C4-2B (cell line): Measurements from ENCODE around the gene CRYGB.

ENCODE experiments used
- ZFX ChIP-seq: fragments of 450-650 bp; IDR thresholded peaks from 2 replicates; pipeline ENCODE4 v1.6.1; 2017
- TF ChIP-seq, protein P1 (sequence below): fragments of 450-650 bp; conservative IDR thresholded peaks from 2 replicates; pipeline ENCODE4 v1.5.1; 2017; ENCODE audit warnings: mild to moderate bottlenecking

DNA sequence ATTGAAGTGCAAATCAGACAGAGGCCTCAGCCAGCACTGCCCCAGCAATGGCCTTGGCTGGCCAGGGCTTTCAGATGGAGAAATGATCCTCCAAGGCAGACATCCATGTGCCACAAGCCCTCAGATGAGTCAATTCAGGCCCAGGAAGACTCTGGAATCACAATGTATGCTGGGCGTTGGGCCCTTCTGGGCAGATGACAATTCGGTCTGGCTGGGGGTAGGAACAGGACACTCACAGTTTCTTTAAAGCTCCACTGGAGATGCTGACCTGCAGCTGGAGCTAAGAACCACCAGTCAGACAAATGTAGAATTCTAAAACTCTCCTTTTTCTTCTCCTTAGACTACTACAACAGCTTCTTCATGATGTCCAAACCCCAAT lies 9.3 kb downstream of the CRYGB start:
- TF ChIP-seq, protein P1, sequence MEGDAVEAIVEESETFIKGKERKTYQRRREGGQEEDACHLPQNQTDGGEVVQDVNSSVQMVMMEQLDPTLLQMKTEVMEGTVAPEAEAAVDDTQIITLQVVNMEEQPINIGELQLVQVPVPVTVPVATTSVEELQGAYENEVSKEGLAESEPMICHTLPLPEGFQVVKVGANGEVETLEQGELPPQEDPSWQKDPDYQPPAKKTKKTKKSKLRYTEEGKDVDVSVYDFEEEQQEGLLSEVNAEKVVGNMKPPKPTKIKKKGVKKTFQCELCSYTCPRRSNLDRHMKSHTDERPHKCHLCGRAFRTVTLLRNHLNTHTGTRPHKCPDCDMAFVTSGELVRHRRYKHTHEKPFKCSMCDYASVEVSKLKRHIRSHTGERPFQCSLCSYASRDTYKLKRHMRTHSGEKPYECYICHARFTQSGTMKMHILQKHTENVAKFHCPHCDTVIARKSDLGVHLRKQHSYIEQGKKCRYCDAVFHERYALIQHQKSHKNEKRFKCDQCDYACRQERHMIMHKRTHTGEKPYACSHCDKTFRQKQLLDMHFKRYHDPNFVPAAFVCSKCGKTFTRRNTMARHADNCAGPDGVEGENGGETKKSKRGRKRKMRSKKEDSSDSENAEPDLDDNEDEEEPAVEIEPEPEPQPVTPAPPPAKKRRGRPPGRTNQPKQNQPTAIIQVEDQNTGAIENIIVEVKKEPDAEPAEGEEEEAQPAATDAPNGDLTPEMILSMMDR = no peak
- no peak for TF ChIP-seq ZFX
